Esophagus (tissue), 2 donors: ENCODE measurements around the gene MAN2A1. TPM values are rescaled to one million over a fixed set of nuclear protein-coding genes. Genes with fewer than 3 reads are reported as not detected.
"Not testable (repeated sequence)": the region's sequence is repeated elsewhere in the genome, so short reads cannot be mapped to it uniquely, and the experiment has no call there.

ENCODE experiments used
- H3K27ac ChIP-seq, 2 donors: one replicate each; pipeline ENCODE4 v1.5.1; 2013; ENCODE audit warnings: low read depth in 2 of 2, mild to moderate bottlenecking in 2 of 2, inconsistent platforms in 1 of 2, low read length in 1 of 2, moderate library complexity in 1 of 2
- H3K27me3 ChIP-seq, 2 donors: one replicate each; pipeline ENCODE4 v1.6.1; 2013; ENCODE audit warnings: low read length in 2 of 2, control low read depth in 1 of 2, mild to moderate bottlenecking in 1 of 2; ENCODE audit not compliant: insufficient read depth in 2 of 2, control insufficient read depth in 1 of 2
- H3K36me3 ChIP-seq, 2 donors: one replicate each; pipeline ENCODE4 v1.6.1; 2013; ENCODE audit warnings: low read length in 1 of 2; ENCODE audit not compliant: control insufficient read depth in 2 of 2, insufficient read depth in 2 of 2
- H3K4me1 ChIP-seq, 2 donors: one replicate each; pipeline ENCODE4 v1.6.1; 2013; ENCODE audit warnings: low read length in 1 of 2; ENCODE audit not compliant: control insufficient read depth in 2 of 2, insufficient read depth in 2 of 2
- H3K4me3 ChIP-seq, 2 donors: one replicate each; pipeline ENCODE4 v1.5.1; 2013; ENCODE audit warnings: low read length in 2 of 2, mild to moderate bottlenecking in 2 of 2, low read depth in 1 of 2, moderate library complexity in 1 of 2
- H3K9me3 ChIP-seq, 2 donors: one replicate each; pipeline ENCODE4 v1.6.1; 2013; ENCODE audit warnings: mild to moderate bottlenecking in 2 of 2, low read depth in 1 of 2, low read length in 1 of 2, moderate library complexity in 1 of 2; ENCODE audit not compliant: control insufficient read depth in 2 of 2, insufficient read depth in 1 of 2
- WGBS, 2 donors: extraction: QIAGEN DNeasy Blood & Tissue Kit; methylation state at CpG; one replicate each; pipeline ENCODE4 v1.1.7; 2013; 5-methylcytosine and 5-hydroxymethylcytosine counted together
- polyA plus RNA-seq, 2 donors: library from polyadenylated mRNA; stranded (reverse); fragments of 200-250 nt; gene quantifications; one replicate each; pipeline ENCODE4 v1.2.3, GENCODE V29; 2013
- donor health status: healthy with polysubstance abuse.
- donor health status: Bipolar disorder and iron deficiency.

MAN2A1 gene
- polyA plus RNA-seq, 2 donors, result 4.9 to 6.5 TPM

- Histone ChIP-seq H3K4me3 (no peak overlapping the region), H3K27me3 (no peaks in the 10 kb centered on the region), H3K36me3 (peaks cover 0 to 3% of the 10 kb centered on the region in 2 donors), H3K27ac (no peak overlapping the region), H3K4me1 (no peaks in the 10 kb centered on the region), H3K9me3 (peaks cover 0 to 3% of the 10 kb centered on the region in 2 donors)
Measured at GRCh38 chr5:109759306-109759705, 69.6 kb downstream of the MAN2A1 start.

GRCh38 chr5:109760130-109760529, 70.4 kb downstream of the MAN2A1 start:
- H3K4me1 ChIP-seq, H3K27me3 ChIP-seq, H3K36me3 ChIP-seq, H3K27ac ChIP-seq, H3K9me3 ChIP-seq, H3K4me3 ChIP-seq: not testable (repeated sequence)
- 97 to 98% methylated on average over 4 of the region's 4 CpGs for WGBS, 2 donors

- peaks cover 0 to 3% of the 10 kb centered on the region in 2 donors for H3K9me3 ChIP-seq
- no peaks in the 10 kb centered on the region for H3K4me1 ChIP-seq
- no peak overlapping the region for H3K27ac ChIP-seq
- no peaks in the 10 kb centered on the region for H3K36me3 ChIP-seq
- H3K4me3 ChIP-seq, result no peak overlapping the region
- 88 to 100% methylated on average over 1 of the region's 1 CpG for WGBS, 2 donors
- H3K27me3 ChIP-seq, result no peaks in the 10 kb centered on the region
Measured at GRCh38 chr5:109762821-109763220, 73.1 kb downstream of the MAN2A1 start.

GRCh38 chr5:109767184-109767995, 77.7 kb downstream of the MAN2A1 start:
- no peaks in the 10 kb centered on the region for H3K27me3 ChIP-seq
- no peak overlapping the region for H3K4me3 ChIP-seq
- H3K27ac ChIP-seq, result no peak overlapping the region
- H3K36me3 ChIP-seq, result no peaks in the 10 kb centered on the region
- WGBS, 2 donors, result 81 to 93% methylated on average over 4 of the region's 4 CpGs
- H3K9me3 ChIP-seq, result peaks cover 0 to 2% of the 10 kb centered on the region in 2 donors
- no peaks in the 10 kb centered on the region for H3K4me1 ChIP-seq

GRCh38 chr5:109767997-109768396, 78.3 kb downstream of the MAN2A1 start:
- H3K36me3 ChIP-seq, result no peaks in the 10 kb centered on the region
- H3K27me3 ChIP-seq, result no peaks in the 10 kb centered on the region
- H3K4me3 ChIP-seq, result no peak overlapping the region
- WGBS, 2 donors, result 95 to 96% methylated on average over 4 of the region's 4 CpGs
- no peak overlapping the region for H3K27ac ChIP-seq
- H3K9me3 ChIP-seq, result no peaks in the 10 kb centered on the region
- H3K4me1 ChIP-seq, result no peaks in the 10 kb centered on the region

GRCh38 chr5:109769597-109770291, 80.0 kb downstream of the MAN2A1 start:
- H3K4me1 ChIP-seq, result no peaks in the 10 kb centered on the region
- H3K36me3 ChIP-seq, result no peaks in the 10 kb centered on the region
- H3K27me3 ChIP-seq, result no peaks in the 10 kb centered on the region
- H3K27ac ChIP-seq, result no peak overlapping the region
- H3K4me3 ChIP-seq, result no peak overlapping the region
- no peaks in the 10 kb centered on the region for H3K9me3 ChIP-seq
- WGBS, 2 donors, result 94 to 96% methylated on average over 7 of the region's 7 CpGs

- Histone ChIP-seq H3K27me3 (no peaks in the 10 kb centered on the region), H3K36me3 (no peaks in the 10 kb centered on the region), H3K4me1 (no peaks in the 10 kb centered on the region), H3K4me3 (no peak overlapping the region), H3K27ac (no peak overlapping the region), H3K9me3 (no peaks in the 10 kb centered on the region)
- WGBS, 2 donors, result 85 to 89% methylated on average over 2 of the region's 2 CpGs
Measured at GRCh38 chr5:109775130-109775529, 85.4 kb downstream of the MAN2A1 start.

GRCh38 chr5:109779036-109779735, 89.5 kb downstream of the MAN2A1 start:
- Histone ChIP-seq H3K36me3 (no peaks in the 10 kb centered on the region), H3K4me3 (no peak overlapping the region), H3K4me1 (no peaks in the 10 kb centered on the region), H3K27me3 (no peaks in the 10 kb centered on the region), H3K27ac (no peak overlapping the region), H3K9me3 (no peaks in the 10 kb centered on the region)
- WGBS, 2 donors, result 78 to 79% methylated on average over 5 of the region's 5 CpGs

GRCh38 chr5:109784687-109785086, 95.0 kb downstream of the MAN2A1 start:
- Histone ChIP-seq H3K27ac (no peak overlapping the region), H3K4me3 (no peak overlapping the region), H3K9me3 (no peaks in the 10 kb centered on the region), H3K4me1 (no peaks in the 10 kb centered on the region), H3K36me3 (no peaks in the 10 kb centered on the region), H3K27me3 (no peaks in the 10 kb centered on the region)
- 90 to 92% methylated on average over 2 of the region's 2 CpGs for WGBS, 2 donors
